ENCODE measurements around the gene SH3GL1.

The SH3GL1 gene

GRCh38 chr19:4405977-4406376 is 5.6 kb upstream of the SH3GL1 start:
- no peak for DNase-seq (ENCODE audit: extremely low spot score)
- TF ChIP-seq ELF4 (IDR thresholded peaks at IDR 0.05) = no peak
- no peak for TF ChIP-seq FOXM1 (IDR thresholded peaks at IDR 0.05; ENCODE audit: borderline replicate concordance)
- TF ChIP-seq SUZ12 (IDR thresholded peaks at IDR 0.05) = no peak
- no peak for TF ChIP-seq LEF1 (IDR thresholded peaks at IDR 0.05; ENCODE audit: borderline replicate concordance)
- CTCF ChIA-PET = no interaction called here
- POLR2A ChIA-PET = no interaction called here

DNA sequence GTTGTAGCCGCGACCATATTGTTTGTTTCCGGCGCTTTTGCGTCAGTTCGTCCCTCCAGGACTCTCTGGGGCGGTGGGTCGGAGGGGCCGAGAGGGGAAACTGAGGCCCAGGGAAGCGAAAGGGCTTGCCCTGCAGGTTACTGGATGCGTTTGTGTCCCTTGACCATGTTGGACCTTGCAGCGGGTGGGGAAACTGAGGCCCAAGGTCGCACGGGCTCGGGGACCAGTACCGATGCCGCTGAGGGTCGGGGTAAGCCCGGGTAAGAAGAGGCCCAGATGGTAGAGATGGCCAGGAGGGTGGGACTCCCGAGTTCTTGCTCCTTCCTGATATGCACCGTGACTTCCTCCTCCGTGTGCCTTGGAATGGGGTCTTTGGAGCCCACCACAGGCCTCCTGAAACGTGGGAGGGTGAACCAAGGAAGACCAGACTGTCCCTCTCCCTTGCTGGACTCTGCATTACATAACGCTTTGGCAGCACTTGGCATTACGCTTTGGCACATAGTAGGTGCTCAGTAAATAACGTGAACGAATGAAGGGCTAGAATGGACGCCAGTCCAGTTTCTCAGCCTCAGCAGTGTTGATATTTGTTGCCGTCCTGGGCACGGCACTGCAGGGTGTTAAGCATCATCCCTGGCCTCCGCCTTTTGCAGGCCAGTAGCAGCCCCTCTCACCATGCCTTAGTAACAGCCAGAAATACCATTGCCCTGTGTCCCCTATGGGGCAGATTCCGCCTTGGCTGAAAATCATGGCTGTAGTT is 2.8 kb upstream of the SH3GL1 start:
- ChIA-PET POLR2A (interaction anchor here (1.3 to 1.9 kb wide), 2 partner anchors 11 to 135 kb away, joined by 5 to 6 read pairs; no protein-coding TSS in a partner anchor), CTCF (no interaction called here)
- no peak for DNase-seq (ENCODE audit: extremely low spot score)
- TF ChIP-seq NFRKB (IDR thresholded peaks at IDR 0.05) (no peak), BHLHE40 (IDR thresholded peaks at IDR 0.05; ENCODE audit: borderline replicate concordance) (no peak), FOXM1 (IDR thresholded peaks at IDR 0.05; ENCODE audit: borderline replicate concordance) (no peak), FOXA1 (IDR thresholded peaks at IDR 0.05) (no peak), ELF4 (IDR thresholded peaks at IDR 0.05) (no peak), ZNF384 (IDR thresholded peaks at IDR 0.05) (no peak), LEF1 (IDR thresholded peaks at IDR 0.05; ENCODE audit: borderline replicate concordance) (no peak), L3MBTL2 (conservative IDR thresholded peaks at IDR 0.05) (no peak; the same call in 1 of the 2 replicates), FOXK2 (IDR thresholded peaks at IDR 0.05) (no peak), SUZ12 (IDR thresholded peaks at IDR 0.05) (no peak), SP1 (IDR thresholded peaks at IDR 0.05) (no peak), ARNT (IDR thresholded peaks at IDR 0.05) (no peak), CTBP1 (IDR thresholded peaks at IDR 0.05; ENCODE audit: borderline replicate concordance) (no peak), TARDBP (IDR thresholded peaks at IDR 0.05) (no peak), HDGF (IDR thresholded peaks at IDR 0.05; ENCODE audit: borderline replicate concordance) (no peak)
- TF ChIP-seq, protein P1, sequence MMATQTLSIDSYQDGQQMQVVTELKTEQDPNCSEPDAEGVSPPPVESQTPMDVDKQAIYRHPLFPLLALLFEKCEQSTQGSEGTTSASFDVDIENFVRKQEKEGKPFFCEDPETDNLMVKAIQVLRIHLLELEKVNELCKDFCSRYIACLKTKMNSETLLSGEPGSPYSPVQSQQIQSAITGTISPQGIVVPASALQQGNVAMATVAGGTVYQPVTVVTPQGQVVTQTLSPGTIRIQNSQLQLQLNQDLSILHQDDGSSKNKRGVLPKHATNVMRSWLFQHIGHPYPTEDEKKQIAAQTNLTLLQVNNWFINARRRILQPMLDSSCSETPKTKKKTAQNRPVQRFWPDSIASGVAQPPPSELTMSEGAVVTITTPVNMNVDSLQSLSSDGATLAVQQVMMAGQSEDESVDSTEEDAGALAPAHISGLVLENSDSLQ (IDR thresholded peaks at IDR 0.05) = no peak

GRCh38 chr19:4402171-4403004 is 2.0 kb upstream of the SH3GL1 start, which contains the start of gene CHAF1A:
TSS of gene CHAF1A (plus strand) at chr19:4402640. CDS start at chr19:4402763, 123 bp downstream.
- POLR2A ChIA-PET = interaction anchor here (0.6 to 1.5 kb wide), 19 partner anchors 8 to 315 kb away, joined by 3 to 20 read pairs (median 4); partner anchors contain the start of genes MPND and YJU2
- TF ChIP-seq, protein P1 (IDR thresholded peaks at IDR 0.05) = peak; percentile 99
- no peak for TF ChIP-seq FOXA1 (IDR thresholded peaks at IDR 0.05)
- TF ChIP-seq FOXM1 (IDR thresholded peaks at IDR 0.05; ENCODE audit: borderline replicate concordance) = no peak
- TF ChIP-seq BHLHE40 (IDR thresholded peaks at IDR 0.05; ENCODE audit: borderline replicate concordance) = no peak
- peak; percentile 51; the same call in 1 of the 2 replicates for TF ChIP-seq ARNT (IDR thresholded peaks at IDR 0.05)
- no peak for TF ChIP-seq NFRKB (IDR thresholded peaks at IDR 0.05)
- TF ChIP-seq ELF4 (IDR thresholded peaks at IDR 0.05) = no peak
- TF ChIP-seq LEF1 (IDR thresholded peaks at IDR 0.05; ENCODE audit: borderline replicate concordance) = peak; percentile 86; the same call in 1 of the 2 replicates
- DNase-seq (ENCODE audit: extremely low spot score) = peak; percentile 97
- CTCF ChIA-PET = interaction anchor here (0.7 to 1.1 kb wide), 3 partner anchors 50 to 155 kb away, joined by 3 to 4 read pairs (median 3); partner anchors contain the start of gene YJU2

DNA sequence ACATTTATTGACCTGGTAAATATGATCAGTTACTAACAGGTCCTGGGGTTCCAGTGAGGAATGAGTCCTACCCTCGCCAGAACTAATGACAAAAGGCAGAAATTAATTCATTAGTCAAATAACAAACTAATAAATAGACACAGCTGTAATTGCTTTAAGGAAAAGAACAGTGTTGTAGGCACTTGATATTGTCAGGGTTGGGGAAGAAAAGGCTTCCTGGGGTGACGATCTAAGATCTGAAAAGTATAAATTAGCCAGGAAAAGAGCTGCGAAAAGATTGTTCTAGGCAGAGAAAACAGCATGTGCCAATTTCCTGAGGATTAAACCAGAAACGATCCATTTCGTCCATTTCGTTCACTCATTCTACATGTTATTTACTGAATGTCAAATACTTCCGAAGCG is 1.4 kb upstream of the SH3GL1 start:
- DNase-seq (ENCODE audit: extremely low spot score) = no peak
- CTCF ChIA-PET = interaction anchor here (1.0 to 1.1 kb wide), 2 partner anchors 49 to 155 kb away, joined by 3 read pairs; partner anchors contain the start of gene YJU2
- POLR2A ChIA-PET = interaction anchor here (0.6 to 1.5 kb wide), 18 partner anchors 8 to 315 kb away, joined by 3 to 20 read pairs (median 4); partner anchors contain the start of genes MPND and YJU2
- no peak for TF ChIP-seq BHLHE40 (IDR thresholded peaks at IDR 0.05; ENCODE audit: borderline replicate concordance)
- no peak for TF ChIP-seq NFRKB (IDR thresholded peaks at IDR 0.05)
- no peak for TF ChIP-seq SP1 (IDR thresholded peaks at IDR 0.05)
- TF ChIP-seq SUZ12 (IDR thresholded peaks at IDR 0.05) = no peak
- TF ChIP-seq ARNT (IDR thresholded peaks at IDR 0.05) = no peak
- TF ChIP-seq ELF4 (IDR thresholded peaks at IDR 0.05) = no peak
- no peak for TF ChIP-seq TARDBP (IDR thresholded peaks at IDR 0.05)
- TF ChIP-seq, protein P1 (IDR thresholded peaks at IDR 0.05) = no peak
- TF ChIP-seq CTBP1 (IDR thresholded peaks at IDR 0.05; ENCODE audit: borderline replicate concordance) = no peak
- no peak for TF ChIP-seq FOXA1 (IDR thresholded peaks at IDR 0.05)
- TF ChIP-seq HDGF (IDR thresholded peaks at IDR 0.05; ENCODE audit: borderline replicate concordance) = no peak
- no peak for TF ChIP-seq FOXK2 (IDR thresholded peaks at IDR 0.05)

DNA sequence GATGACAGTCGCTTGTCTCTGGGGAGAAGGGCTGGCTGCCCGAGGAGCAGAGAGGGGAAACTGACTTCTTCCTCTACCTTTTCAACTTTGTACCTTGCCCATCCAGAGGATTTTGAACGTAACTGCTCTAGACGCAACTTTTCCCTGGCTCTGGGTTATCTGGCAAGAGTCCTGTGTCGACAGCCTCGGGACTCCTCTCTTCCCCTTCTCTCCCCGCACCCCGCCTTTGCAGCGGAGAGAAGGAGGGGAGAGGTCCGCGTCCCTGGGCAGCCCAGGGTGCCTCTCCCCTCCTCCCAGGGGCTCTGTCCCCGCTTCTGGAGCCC is 574 bp downstream of the SH3GL1 start:
- ChIA-PET CTCF (interaction anchor here (0.6 to 1.4 kb wide), 9 partner anchors 8 to 133 kb away, joined by 3 to 13 read pairs (median 3); no protein-coding TSS in a partner anchor), POLR2A (no interaction called here)
- TF ChIP-seq ELF4 (IDR thresholded peaks at IDR 0.05) (no peak), SP1 (IDR thresholded peaks at IDR 0.05) (no peak), HDGF (IDR thresholded peaks at IDR 0.05; ENCODE audit: borderline replicate concordance) (no peak), TARDBP (IDR thresholded peaks at IDR 0.05) (no peak), SUZ12 (IDR thresholded peaks at IDR 0.05) (no peak), NFRKB (IDR thresholded peaks at IDR 0.05) (no peak), FOXK2 (IDR thresholded peaks at IDR 0.05) (no peak), ARNT (IDR thresholded peaks at IDR 0.05) (no peak), ZNF384 (IDR thresholded peaks at IDR 0.05) (no peak), FOXA1 (IDR thresholded peaks at IDR 0.05) (no peak), L3MBTL2 (conservative IDR thresholded peaks at IDR 0.05) (no peak), CTBP1 (IDR thresholded peaks at IDR 0.05; ENCODE audit: borderline replicate concordance) (no peak), LEF1 (IDR thresholded peaks at IDR 0.05; ENCODE audit: borderline replicate concordance) (no peak), BHLHE40 (IDR thresholded peaks at IDR 0.05; ENCODE audit: borderline replicate concordance) (no peak), FOXM1 (IDR thresholded peaks at IDR 0.05; ENCODE audit: borderline replicate concordance) (no peak)
- TF ChIP-seq, protein P1 (IDR thresholded peaks at IDR 0.05) = no peak
- DNase-seq (ENCODE audit: extremely low spot score) = no peak

Measured in HEK293T (cell line).